NCI-H2227 (cell line): Measurements from ENCODE around the gene ATP2B2.

Experiments
- DNase-seq: peaks from one replicate; lab custom pipeline; 2025; ENCODE audit not compliant: unreplicated experiment; lab: John Stamatoyannopoulos, UW

ATP2B2 gene

GRCh38 chr3:10530241-10530640 lies 24.9 kb upstream of the ATP2B2 start:
- DNase-seq: no peak

GRCh38 chr3:10529809-10530208 lies 24.4 kb upstream of the ATP2B2 start:
- DNase-seq: no peak

- DNase-seq: no peak
Observed at GRCh38 chr3:10528046-10528445, 22.7 kb upstream of the ATP2B2 start.

DNA sequence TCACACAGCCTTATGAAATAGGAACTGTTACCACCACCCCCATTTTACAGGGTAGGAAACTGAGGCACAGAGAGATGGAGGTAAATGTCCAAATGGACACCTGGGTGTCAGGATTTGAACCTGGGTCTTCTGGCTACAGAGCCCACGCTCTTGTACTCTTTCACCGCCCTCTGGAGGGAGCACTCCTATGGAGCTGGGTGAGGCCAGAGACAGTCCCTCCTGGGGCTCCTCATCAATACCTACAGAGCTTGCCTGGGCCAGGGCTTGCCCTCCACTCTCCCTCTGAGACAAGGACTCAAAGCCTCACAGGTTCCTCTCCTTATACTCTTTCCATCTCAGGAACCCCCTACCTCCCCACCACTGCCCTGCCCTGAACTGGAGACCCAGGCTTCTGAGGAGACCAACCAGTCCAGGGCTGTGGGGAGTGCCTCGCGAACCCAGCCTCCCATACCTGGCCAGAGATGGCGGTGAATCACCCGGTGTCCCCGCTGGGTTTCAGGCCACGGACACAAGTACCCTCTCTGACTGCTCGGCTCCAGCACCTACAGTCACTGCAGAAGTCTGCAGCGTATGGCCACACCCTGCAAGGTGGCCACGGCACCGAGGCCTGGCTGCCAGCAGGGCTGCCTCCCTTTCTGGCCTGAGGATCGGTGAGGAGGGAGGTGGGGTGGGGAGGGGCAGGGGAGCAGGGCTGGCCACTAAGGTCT lies 22.1 kb upstream of the ATP2B2 start:
- no peak for DNase-seq

- no peak for DNase-seq
Observed at GRCh38 chr3:10526366-10526765, 21.0 kb upstream of the ATP2B2 start.

DNA sequence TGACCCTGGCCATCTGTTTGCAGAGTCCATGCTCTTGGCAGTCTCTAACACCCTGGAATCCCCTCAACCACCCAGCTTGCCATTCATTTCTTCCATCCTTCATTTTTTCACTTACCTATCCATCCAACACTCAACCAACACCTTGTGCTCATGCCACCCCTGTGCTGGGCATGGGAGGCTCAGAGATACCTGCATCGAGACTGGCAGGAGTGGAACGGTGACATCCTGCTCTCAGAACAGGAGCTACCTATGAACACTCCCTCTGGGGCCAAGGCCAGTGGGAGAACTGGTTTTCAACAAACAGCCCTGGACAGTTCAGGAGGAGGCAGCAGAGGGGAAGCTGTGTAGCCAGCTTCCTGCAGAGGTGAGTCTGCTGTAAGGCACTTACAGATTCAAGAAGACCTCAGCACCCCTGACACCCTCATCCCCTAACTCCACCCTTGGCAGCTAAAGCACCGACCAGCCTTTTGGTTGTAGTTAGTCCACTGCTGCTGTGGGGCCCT lies 19.5 kb upstream of the ATP2B2 start:
- no peak for DNase-seq

DNA sequence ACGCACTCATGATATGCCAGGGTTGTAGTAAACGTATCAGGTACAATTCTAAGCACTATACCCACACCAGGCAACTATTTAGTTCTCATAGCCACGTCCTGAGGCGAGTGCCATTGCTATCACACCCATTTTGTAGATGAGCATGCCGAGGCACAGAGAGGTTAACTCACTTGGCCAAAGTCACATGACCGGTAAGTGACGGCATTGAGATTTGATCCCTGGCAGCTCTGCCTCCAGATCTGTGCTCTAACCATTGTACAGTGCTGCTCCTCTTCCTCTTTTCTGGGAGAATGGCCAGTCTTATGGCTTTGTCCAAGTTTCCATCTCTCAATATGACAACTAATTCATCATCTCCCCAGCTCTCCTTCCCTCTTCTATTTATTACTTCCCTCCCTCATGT lies 18.9 kb upstream of the ATP2B2 start:
- DNase-seq: no peak

DNA sequence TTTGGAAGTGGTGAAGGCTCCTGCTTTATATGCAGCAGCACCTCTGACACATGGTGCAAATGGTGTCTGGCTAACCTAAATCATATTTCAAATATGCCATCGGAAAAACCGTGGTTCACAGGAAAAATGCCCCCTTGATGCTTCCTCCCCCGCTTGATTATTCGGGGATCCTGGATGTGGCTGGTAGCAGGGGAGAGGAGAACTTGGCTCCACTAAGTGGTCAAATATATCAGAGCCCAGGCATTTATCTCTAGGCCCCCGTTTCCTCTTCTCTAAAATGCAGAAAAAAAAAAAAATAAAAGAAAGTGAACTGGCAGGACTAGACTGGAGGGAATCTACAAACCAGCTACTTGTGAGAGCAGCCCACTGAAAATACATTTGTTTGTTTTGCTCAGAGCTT lies 18.2 kb upstream of the ATP2B2 start:
- no peak for DNase-seq

DNA sequence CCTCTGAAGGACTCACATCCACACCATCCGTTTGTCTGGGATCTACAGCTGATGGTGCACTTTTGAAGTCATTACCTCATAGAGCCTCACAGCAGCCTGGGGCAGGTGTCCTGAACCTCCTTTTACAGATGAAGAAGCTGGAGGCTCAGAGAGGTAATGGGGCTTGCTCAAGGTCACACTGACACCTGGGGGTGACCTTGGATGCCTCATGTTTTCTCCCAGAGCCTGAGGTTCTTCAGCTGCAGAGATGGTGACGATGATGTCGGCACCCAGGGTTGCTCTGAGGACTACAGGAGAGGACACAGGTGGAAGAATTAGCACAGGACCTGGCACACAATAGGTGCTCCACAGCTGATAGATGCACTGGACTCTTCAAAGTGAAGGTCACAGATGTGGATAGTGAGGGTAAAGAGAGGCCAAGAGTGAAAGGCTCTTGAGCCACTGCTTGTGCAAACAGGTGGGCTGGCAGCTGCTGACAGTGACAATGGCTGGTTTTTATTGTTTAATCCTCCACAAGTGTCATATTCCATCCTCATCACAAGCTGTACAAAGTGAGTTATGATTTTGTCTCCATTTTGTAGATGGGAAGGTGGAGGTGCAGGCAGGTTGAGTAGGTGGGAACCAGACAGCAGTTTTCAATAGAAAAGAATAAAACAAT lies 17.4 kb upstream of the ATP2B2 start:
- no peak for DNase-seq

GRCh38 chr3:10521772-10522441 lies 16.5 kb upstream of the ATP2B2 start:
- no peak for DNase-seq

- no peak for DNase-seq
Observed at GRCh38 chr3:10520072-10520471, 14.7 kb upstream of the ATP2B2 start.

GRCh38 chr3:10519236-10519635 lies 13.8 kb upstream of the ATP2B2 start:
- no peak for DNase-seq

GRCh38 chr3:10518506-10519150 lies 13.2 kb upstream of the ATP2B2 start:
- DNase-seq: no peak

GRCh38 chr3:10517627-10518026 lies 12.2 kb upstream of the ATP2B2 start:
- DNase-seq: no peak

GRCh38 chr3:10516544-10517452 lies 11.4 kb upstream of the ATP2B2 start:
- DNase-seq: peak; percentile 9

DNA sequence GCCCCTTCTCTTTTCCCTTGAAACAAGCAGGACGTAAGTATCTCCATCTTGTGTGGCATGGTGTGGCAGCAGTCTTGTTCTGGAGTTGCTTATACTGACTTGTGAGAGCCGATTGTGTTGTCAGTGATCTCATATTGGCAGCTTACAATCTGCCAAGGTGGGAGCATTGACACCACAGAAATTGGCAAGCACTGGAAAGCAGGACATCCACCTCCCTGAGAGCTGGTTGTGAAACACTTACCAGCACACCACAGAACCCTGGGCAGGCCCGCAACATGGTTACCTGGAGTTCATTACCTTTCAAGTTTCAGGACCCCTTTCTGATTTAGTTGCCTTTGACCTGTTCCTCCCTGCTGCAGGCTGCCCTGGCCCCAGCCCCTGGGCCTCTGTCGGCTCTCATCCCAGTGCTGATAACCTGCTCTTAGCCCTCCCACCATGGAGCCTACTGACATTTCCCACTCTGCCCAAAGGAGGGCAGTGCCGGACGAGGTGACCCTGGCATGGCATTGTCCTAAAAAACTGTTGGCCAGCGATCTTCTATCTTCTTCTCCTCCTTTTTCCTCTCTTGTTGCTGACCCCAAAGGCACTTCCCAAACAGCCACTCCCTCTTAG lies 10.6 kb upstream of the ATP2B2 start:
- DNase-seq: no peak

GRCh38 chr3:10515396-10515795 lies 10.0 kb upstream of the ATP2B2 start:
- no peak for DNase-seq

DNA sequence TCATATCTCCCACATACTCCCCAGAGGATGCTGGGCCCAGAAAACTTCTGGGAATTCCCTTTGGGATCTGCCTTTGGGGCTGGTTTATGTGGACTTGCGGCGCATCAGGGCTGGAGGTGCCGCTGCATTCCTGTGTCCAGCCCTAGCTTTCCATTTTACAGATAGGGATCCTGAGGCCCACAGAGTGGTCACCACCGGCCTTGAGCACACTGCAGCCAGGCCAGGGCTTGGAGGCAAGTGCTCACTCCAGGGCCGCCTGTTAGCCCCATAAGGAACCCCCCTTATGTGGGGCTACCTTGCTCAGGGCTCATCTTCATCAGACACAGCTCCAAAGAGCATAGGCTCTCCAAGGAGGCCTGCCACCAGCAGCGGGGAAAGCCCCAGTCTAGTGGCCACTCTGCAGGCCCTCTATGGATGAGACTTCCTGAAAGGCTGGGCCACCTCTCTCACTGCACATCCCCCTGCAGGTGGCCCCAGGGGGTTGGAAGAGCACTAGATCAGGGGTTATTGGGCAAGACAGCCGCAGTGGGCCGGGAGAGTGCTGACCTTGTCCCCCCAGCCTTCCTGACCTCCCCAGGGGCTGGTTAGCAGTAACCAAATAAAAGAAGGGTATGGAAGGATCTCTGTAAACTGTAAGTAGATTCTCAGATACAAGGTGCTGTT lies 9.2 kb upstream of the ATP2B2 start:
- no peak for DNase-seq

DNA sequence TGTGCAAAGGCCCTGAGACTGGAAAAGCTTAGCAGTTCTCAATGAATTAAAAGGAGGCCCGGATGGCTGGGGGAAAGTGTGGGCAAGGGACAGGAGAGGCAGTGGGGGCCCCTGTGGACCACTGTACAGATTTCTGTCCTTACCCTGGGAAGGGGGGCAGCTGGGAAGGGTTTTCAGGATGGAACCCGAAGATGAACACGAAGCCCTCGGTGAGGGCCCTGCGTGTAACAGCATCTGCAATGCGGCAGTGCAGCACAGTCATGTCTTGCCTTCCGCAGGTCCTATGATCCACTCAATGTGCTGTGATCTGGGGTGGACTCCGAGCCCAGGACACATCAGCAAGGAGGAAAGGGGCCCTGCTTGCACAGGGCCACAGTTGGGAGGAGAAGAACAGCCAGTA lies 7.9 kb upstream of the ATP2B2 start:
- no peak for DNase-seq

DNA sequence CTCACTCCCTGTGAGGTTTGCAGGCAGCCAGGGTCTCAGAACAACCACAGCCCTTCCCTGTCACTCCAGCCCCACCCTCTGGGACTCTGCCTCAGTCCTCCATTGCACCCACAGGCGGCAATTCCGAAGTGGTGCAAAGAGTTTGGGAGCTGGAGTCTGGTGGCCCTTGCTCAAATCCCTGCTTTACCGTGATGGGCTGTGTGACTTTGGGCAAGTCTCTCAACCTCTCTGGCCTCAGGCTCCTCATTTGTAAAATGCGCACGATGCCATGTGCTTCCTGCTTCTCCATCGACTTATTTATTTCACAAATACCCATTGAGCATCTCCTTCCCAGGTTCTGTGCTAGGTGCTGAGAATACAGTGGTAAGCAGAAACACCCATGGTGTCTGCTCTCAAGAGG lies 7.3 kb upstream of the ATP2B2 start:
- DNase-seq: no peak
